Activated CD8-positive, alpha-beta memory T cell treated with anti-CD3 and anti-CD28 coated beads for 48 hours (primary cell): ENCODE measurements around the gene ACSS1.

Experiments
- DNase-seq, 3 experiments: peaks; one replicate each; pipeline ENCODE4 v3.0.0-alpha.2; 2020; ENCODE audit warnings: low read depth in 2 of 3, low spot score in 2 of 3

The ACSS1 gene

DNA sequence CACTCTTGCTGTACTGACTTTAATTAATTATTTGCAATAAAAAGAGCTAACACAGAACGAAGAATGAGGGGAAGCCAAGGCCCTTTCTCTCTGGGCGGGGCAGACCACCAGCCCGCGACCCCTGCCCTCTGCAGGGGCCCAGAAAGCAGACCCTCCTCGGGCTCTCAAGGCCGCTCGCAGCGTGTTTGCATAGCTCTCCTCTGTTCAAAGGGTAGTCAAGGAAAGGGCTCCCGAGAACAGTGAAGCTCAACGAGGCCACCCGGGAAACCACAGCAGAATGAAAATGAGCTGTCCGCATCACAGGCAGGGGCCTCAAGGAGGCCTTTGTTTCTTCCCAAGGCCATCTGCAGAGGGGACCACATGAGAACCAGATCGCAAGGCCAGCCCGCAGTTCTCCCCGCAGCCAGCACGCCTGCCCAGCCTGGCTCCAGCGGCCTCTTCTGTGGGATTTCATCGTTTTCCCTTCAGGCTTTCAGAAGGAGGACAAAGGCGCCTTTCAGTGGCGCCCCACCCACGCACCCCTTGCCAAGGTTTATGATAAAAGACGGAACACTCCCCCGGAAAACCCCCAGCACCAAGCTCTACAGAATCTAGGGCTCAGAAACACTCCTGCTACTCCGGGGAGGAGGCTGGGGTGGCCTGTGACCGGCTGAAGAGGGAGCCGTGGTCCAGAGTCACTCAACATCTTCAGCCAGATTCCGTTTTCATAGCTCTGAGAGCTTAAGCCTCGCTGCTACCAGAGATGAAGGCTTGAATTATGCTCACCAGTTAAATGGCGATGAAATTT lies 25.3 kb downstream of the ACSS1 start:
- no peak for DNase-seq

DNA sequence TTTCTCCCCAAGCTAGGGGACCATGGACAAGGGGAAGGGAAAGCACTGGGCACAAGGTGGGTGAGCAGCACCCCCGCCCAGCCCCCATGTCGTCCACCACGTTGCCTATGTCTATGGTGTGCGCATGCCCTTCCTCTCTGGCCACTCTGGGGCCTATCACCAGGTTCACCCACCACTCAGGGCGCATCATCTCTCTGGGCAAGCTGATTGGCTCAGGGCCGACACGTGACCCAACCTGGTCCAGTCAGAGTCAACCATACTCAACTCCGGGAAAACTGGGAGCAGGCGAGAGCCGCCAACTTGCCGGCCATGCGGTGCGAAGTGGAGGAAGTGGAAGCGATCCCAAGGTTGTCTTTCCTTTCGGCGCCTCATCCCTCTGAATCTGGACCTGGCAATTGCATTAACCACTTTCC lies 25.9 kb downstream of the ACSS1 start:
- DNase-seq = no peak

DNA sequence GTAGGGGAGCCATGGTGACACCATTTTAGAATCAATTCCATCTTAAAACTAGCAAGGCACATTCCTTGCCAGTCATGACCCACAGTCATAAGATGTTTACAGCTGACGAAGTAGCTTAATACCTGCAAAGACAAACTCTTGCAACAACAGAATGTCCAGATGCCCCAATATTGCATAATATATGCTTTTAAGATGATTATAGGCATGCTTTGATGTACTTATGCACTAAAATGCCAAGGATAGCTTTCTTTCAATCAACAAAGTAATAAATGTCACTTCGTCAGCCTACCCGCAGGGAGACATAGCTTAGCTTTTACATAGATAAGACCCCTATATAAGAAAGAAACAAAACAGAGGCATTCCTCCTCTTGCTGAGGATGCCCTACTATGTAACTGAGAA lies 26.7 kb downstream of the ACSS1 start:
- DNase-seq = no peak

GRCh38 chr20:25030649-25031207 lies 27.2 kb downstream of the ACSS1 start:
- no peak for DNase-seq

- no peak for DNase-seq
These were observed 27.8 kb downstream of the ACSS1 start for GRCh38 chr20:25030007-25030648.

DNA sequence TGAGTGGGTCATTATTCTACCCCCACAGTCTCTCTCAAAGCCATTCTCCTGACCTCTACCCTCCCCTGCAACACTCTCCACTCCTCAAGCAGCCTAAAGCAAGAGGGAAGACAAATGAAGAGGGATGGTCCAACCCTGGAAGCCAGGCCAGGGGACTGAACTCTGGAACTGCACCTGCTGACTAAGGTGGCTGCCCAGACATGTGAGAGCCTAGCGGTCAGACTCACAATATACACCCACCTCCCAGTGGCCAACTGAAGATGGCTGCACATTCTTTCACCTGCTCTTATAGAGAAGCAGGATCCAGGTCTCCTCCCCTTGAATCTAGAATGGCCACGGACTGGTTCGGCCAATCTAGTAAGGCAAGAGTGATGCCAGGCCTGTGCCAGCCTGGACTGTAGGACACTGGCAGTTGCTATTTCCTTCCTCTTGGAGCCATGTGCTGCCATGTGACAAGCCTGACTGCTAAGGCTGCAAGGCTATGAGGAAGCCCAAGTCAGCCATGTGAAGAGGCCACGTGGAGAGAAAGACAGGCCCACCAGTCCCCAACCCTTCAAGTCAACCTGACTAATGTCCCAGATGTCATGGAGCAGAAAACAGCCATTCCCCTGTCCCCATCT lies 31.8 kb downstream of the ACSS1 start:
- DNase-seq = no peak

- DNase-seq = no peak
These were observed 32.7 kb downstream of the ACSS1 start for GRCh38 chr20:25025091-25025861.

DNA sequence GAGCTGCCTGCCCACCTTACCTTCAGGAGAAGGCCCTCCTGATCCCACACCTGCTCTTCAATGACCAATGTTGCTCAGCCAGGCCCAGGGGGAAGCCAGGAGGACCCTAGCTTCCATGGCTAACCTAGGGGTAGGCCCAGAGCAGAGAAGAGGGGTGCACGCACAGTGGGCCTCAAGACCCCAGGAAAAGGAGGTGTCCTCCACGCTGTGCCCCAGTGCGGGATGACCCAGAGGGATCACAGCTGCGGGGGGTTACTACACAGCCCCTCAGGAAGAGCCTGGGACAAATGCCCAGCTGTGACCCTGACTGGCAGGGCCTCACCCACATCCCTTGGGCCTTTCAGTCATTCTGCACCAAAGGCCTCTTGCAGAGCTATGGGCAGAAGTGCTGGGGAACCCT lies 33.8 kb downstream of the ACSS1 start:
- DNase-seq = no peak

DNA sequence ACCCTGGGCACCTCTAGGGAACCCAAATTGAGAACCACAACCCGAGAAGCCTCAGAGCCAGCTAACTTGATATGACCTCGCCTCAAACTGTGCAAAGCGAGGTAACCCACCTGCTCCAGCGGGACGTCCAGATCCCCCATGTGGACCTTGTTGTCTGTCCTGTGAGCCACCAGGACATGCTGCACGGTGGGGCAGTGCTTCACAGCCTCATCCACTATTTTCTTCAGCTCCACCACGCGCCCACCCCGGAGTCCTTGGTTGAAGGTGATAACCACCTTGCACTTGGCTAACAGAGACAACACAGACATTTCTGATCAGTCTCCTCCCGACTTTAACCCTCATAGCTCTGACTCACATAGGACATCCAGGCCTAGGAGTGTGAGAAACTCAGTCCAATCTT lies 34.6 kb downstream of the ACSS1 start:
- no peak for DNase-seq

DNA sequence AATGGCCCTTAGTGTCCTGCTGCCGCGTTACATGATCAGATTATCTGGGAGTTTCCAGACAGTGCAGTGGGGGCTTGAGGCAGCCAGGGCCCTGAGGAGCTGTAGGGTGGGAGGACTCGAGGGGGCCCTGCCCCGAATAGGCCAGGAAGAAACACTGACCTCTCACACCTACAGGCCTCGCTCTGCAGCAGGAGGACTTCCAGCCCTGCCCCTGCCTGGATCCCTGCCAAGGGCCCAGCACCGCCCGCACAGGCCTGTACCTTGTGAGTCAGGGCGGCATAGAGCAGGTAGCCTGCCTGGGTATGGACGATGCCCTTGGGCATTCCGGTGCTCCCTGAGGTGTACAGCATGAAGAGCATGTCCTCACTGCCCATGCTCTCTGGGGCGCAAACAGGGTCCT lies 35.3 kb downstream of the ACSS1 start:
- DNase-seq = no peak

GRCh38 chr20:25021336-25021735 lies 36.6 kb downstream of the ACSS1 start:
- no peak for DNase-seq

DNA sequence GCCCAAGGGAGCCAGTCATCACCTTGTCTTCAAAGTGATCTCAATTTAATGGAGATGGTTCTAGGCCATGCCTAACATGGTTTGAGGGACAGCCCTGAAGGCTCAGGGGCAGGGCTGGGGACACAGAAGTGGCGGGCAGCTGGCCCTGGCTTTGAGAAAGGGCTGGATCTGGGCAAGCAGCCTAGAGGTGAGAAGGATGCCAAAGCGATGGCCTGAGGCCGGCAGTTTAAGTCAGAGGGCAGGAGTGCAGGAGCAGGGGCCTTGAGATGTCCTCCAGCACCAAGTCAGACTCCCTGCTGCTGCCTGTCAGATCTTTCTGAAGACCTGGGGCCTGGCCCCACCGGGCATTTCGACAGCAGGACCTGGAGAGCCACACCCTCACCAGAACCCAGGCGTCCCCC lies 37.0 kb downstream of the ACSS1 start:
- no peak for DNase-seq

- DNase-seq = no peak
These were observed 37.6 kb downstream of the ACSS1 start for GRCh38 chr20:25020345-25020744.

GRCh38 chr20:25019381-25020155 lies 38.4 kb downstream of the ACSS1 start:
- DNase-seq = no peak

DNA sequence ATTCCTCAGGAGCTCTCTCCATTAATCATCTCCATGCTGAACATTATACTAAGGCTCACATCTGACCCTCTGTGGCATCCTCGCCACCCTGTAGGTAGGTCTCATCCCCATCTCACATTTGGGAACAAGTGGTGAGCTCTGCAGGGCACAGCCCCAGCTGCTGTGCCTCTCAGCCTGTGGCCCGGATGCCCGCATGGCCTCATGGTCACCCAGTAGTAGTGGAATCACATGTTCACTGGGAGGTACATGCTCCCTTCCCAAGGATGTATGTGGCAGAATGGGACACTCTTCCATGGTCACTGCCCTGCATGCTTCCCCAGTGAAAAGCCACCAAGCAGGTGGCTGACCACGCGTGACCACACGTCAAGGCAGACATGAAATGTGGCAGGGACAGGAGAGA lies 39.1 kb downstream of the ACSS1 start:
- no peak for DNase-seq

GRCh38 chr20:25018425-25018824 lies 39.5 kb downstream of the ACSS1 start:
- no peak for DNase-seq

GRCh38 chr20:25017257-25017803 lies 40.6 kb downstream of the ACSS1 start:
- no peak for DNase-seq

DNA sequence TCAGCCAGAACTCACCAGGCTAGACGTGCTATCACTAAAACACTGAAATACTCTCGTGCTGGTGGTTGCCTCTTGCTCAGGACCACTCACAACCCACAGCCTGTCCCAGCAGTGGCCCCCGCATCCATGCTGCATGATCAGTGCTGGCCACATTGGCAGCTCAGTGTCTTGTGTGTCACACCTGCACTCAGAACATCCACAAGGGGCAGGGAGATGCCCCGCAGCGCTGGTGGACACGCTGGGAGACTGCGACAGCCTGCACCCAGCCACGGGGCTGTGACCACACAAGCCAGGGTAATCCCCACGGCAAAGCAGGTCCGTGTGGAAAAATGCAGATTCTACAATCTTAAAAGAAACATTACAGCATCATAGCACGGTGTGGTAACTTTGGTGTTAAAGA lies 41.5 kb downstream of the ACSS1 start:
- DNase-seq = no peak

DNA sequence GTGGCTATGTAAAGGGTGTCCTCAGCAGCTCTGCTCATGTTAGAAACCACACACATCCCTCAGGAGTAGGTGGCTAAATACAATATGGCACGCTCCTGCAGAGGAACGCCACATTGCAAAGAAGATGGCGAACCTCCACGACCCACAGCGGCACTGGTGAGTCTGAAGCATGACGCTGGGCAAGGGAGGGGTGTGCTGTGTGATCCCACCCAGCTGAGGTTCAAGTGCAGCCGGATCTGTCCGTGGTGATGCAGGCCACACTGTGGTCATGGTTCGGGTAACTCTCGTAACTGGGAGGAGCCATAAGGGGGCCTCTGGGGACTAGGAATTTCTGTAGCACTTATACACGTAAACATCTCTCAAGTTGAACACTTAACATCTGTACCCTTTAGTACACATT lies 42.0 kb downstream of the ACSS1 start:
- no peak for DNase-seq

- no peak for DNase-seq
These were observed 43.1 kb downstream of the ACSS1 start for GRCh38 chr20:25014816-25015215.
